Vagina (tissue), 2 donors: ENCODE data around the gene ELF1.

ENCODE experiments used
- CTCF ChIP-seq, 3 experiments: fragments of 450-650 bp in 2 of 3; fragments of 200-600 bp in 1 of 3; sonication (generic) in 1 of 3; IDR thresholded peaks; one replicate each; pipeline ENCODE4 v1.5.1; 2017 to 2019; ENCODE audit warnings: antibody characterized with exemption in 3 of 3, mild to moderate bottlenecking in 2 of 3, moderate library complexity in 2 of 3
- POLR2AphosphoS5 ChIP-seq, 2 donors: sonication (generic); formaldehyde crosslinking; IDR thresholded peaks; one replicate each; pipeline ENCODE4 v1.9.0; 2017; ENCODE audit warnings: antibody characterized with exemption in 2 of 2, mild to moderate bottlenecking in 2 of 2, low read depth in 1 of 2; ENCODE audit not compliant: insufficient read depth in 1 of 2

GRCh38 chr13:41002606-41003005, 16.5 kb downstream of the ELF1 start:
- no peak for TF ChIP-seq CTCF (IDR thresholded peaks at IDR 0.05)
- TF ChIP-seq POLR2AphosphoS5 (IDR thresholded peaks at IDR 0.05; ENCODE audit: insufficient read depth in 1 of 2, low read depth in 1 of 2): no peak
